HG03159 (cell line): ENCODE results near the gene BCL2L1.
"Not testable (repeated sequence)": the region's sequence is repeated elsewhere in the genome, so short reads cannot be mapped to it uniquely, and the experiment has no call there.

Source experiments
- ATAC-seq: cut with Tn5 transposase; IDR thresholded peaks from one replicate; pipeline ENCODE4 v1.9.1; 2021; ENCODE audit warnings: mild to moderate bottlenecking, moderate library complexity; ENCODE audit not compliant: unreplicated experiment

BCL2L1 gene

DNA sequence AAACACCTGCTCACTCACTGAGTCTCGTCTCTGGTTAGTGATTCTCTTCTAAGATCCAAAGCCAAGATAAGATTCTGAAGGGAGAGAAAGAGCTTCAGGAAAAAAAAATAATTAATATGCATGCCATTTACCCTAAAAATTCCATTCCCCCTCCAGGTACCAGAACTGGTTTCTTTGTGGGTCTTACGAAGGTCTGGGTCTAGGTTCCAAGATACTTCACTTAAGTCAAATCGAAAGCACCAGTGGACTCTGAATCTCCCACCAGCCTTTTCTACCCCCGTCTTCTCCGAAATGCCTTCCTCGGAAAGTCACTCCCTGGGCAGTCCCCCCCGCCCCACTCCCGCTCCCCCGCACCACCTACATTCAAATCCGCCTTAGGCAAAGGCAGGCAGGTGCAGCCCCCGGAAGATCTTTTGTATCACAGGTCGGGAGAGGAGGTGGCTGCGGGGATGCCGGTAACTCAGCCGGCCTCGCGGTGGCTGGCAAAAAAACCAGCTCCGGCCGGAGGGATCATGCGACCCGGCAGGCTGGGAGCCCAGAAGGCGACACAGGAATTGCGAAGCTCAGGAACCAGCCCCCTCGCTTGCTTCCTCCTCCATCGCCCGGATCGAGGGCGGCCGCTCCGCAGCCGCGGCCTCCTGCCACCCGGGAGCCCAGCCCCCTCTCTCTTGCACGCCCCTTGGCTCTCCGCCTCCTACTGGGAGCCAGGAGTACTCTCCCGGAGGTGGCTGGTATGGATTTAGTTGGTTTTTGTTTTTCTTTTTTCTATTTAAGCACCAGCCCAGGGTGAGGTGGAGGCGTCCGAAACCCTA lies at the start of gene BCL2L1:
Gene BCL2L1, minus strand, starts transcription at position 612 of the 812 bp plus-strand sequence. CDS start 650 bp downstream, outside the sequence.
- no peak for ATAC-seq

GRCh38 chr20:31770243-31770642 lies 47.6 kb upstream of the BCL2L1 start:
- ATAC-seq = no peak

GRCh38 chr20:31769681-31770080 lies 47.0 kb upstream of the BCL2L1 start:
- ATAC-seq = no peak

- no peak for ATAC-seq
These were observed 45.1 kb upstream of the BCL2L1 start for GRCh38 chr20:31767805-31768204.

GRCh38 chr20:31764641-31765305 lies 42.1 kb upstream of the BCL2L1 start:
- no peak for ATAC-seq

GRCh38 chr20:31760519-31761240 lies 38.0 kb upstream of the BCL2L1 start:
- no peak for ATAC-seq

DNA sequence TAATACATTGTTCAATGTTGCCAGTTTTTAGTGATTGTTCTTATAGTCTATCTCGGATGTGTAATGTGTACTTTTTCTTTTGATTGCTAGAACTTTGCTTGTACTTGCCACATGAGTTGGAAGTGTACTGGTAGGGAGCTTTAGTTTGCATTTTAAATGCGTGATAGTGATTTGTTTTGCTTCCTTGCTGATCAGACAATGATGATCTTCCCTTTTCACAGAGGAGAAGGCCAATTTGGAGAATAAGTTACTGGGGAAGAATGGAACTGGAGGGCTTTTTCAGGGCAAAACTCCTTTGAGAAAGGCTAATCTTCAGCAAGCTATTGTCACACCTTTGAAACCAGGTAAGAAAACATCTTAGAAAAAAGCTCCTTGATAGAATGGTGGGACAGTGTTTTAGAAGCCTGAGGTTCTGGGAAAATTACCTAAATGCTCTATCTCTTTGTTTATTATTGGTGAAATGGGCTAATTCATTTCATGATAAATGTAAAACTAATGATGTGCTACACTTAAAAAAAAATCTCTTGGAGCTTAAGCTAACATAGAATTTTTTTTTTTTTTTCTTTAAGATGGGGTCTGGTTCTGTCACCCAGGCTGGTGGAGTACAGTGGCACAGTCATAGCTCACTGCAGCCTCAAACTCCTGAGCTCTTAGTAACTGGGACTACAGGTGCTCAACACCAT lies 37.3 kb upstream of the BCL2L1 start:
- no peak for ATAC-seq

GRCh38 chr20:31758991-31759390 lies 36.3 kb upstream of the BCL2L1 start:
- ATAC-seq = no peak

DNA sequence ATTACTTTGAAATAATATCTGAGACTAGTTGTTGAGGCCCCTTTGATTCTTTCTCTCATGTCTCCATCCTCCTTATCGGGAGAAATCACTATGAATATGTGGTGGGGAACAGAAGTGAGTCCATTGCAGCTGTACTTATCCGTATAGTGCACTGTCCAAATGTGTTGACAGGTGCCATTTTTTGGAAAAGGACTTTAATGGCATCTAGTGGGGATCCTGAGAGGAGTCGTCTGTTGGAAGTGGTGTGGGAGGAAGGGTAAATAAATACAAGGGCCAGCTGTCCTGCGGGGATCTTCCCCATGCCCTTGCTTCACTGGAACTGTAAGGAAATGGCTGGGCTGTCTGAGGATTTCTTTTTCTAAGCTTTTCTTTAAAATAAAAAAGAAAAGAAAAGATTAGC lies 35.9 kb upstream of the BCL2L1 start:
- no peak for ATAC-seq

DNA sequence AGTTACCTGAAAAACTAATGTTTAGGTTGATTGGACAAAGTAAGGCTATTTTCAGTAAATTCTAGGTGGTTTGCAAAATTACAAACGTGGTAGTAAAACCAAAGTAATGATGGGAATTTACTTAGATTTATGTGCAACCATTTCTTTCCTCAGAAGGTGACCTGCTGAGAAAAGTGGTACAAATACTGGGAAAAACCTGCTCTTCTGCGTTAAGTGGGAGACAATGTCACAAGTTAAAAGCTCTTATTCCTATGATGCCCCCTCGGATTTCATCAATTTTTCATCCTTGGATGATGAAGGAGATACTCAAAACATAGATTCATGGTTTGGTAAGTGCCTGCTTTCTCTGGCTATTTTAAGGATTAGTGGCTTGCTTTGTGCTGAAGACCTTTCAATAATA lies 34.6 kb upstream of the BCL2L1 start:
- ATAC-seq = no peak

GRCh38 chr20:31751126-31751525 lies 28.5 kb upstream of the BCL2L1 start:
- ATAC-seq = no peak

DNA sequence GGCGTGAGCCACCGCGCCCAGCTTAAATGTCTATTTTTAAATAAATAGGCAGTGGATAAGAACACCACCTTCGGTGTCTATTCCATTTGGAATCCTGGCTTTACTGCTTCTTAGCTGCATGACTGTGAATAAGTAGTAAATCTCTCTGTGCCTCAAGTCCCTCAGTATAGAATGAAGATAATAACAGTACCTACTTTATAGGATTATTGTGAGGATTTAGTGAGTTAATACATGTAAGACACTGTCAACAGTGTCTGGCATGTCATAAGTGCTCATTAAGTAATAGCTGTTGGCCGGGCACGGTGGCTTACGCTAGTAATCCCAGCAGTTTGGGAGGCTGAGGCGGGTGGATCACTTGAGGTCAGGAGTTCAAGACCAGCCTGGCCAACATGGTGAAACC lies 26.6 kb upstream of the BCL2L1 start:
- ATAC-seq = no peak

DNA sequence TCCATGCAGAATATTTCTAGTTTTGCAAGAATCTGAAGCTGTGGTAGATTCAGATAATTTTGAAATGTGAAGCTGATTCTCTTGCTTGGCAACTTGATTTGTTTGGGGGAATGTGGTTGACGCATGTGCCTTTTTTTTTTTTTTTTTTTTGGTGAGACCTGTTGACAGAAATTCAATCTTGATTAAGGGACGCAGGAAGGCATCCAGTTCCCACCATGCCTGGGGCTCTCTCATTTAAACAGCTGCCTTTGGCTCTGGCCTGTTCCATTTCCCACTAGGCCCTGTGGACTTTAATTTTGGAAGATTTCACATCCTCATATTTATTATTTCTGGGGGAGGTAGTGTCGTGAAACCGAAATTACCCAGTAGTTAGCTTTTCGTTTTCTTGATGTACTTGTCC lies 25.0 kb upstream of the BCL2L1 start:
- ATAC-seq = no peak

DNA sequence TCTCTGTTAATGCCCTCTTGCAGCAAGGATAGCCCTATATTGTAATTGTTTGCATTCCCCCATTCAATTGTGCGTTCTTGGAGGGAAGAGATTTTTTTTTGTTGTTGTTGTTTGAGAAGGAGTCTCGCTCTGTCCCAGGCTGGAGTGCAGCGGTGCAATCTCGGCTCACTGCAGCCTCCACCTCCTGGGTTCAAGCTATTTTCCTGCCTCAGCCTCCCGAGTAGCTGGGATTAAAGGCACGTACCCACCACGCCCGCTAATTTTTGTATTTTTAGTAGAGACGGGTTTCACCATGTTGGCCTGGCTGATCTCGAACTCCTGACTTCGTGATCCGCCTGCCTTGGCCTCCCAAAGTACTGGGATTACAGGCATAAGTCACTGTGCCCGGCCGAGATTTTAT lies 24.4 kb upstream of the BCL2L1 start:
- not testable (repeated sequence) for ATAC-seq

DNA sequence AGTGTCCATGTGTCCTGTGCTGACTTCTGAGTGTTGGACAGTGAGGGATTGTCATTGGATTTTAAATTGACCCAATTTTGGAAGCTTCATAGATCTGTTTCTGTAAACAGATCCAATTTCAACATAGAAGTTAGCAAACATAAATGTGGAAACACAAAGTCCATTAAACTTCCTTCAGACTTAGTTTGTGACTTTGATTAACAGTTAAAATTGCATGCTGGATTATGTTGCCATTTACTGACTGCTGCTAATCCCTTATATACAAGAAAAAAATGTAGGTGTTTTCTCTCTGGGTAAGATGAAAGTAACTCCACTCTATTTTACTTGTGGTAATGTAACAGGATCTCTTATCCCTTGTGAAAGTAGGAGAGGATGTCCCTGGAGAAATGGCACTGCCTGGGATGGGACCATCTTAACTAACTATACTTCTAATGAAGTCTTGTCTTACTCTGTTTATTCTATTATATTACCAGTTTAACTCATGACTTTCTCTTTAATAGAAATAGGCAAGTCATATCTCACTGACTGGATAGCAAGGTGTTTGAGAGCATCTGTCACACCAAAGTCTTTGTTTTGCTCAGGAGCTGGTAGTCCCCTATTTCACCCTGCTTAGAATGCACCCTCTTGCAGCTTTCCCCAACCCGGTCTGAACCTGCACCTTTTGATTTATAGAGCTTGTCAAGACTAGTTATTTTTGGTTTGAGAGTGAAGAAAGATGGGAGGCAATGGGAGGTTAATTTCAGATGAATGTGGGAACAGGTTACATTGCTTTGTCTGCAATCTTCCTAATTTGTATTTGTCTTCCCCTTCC lies 23.6 kb upstream of the BCL2L1 start:
- ATAC-seq = no peak

GRCh38 chr20:31740656-31741323 lies 18.1 kb upstream of the BCL2L1 start:
- ATAC-seq = no peak

GRCh38 chr20:31740208-31740607 lies 17.5 kb upstream of the BCL2L1 start:
- no peak for ATAC-seq

GRCh38 chr20:31739550-31739977 lies 16.9 kb upstream of the BCL2L1 start:
- ATAC-seq = peak; percentile 19

DNA sequence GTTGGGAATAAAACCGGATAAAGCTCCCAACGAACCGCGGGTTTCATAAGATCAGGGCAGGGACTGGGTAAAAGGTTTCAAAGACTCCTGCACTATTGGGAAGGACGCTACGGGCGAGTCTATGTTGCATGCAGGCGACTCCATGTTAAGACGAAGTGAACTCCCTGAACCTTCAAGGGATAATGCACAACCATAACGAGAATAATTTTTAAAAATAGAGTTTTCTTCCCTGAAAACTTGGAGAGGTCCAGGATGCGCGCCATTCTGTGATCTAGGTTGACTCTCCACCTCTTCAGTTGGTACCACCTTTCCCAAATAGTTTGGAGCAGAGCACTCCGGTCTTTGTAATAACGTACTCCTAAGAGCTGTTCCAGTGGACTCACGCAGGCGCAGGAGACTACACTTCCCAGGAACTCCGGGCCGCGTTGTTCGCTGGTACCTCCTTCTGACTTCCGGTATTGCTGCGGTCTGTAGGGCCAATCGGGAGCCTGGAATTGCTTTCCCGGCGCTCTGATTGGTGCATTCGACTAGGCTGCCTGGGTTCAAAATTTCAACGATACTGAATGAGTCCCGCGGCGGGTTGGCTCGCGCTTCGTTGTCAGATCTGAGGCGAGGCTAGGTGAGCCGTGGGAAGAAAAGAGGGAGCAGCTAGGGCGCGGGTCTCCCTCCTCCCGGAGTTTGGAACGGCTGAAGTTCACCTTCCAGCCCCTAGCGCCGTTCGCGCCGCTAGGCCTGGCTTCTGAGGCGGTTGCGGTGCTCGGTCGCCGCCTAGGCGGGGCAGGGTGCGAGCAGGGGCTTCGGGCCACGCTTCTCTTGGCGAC lies 16.3 kb upstream of the BCL2L1 start, which contains the start of gene TPX2:
Gene TPX2, plus strand, starts transcription at position 562 of the 821 bp plus-strand sequence. CDS start 18,187 bp downstream, outside the sequence.
- peak; percentile 89 for ATAC-seq
